Activated T-helper 1 cell treated with anti-CD3 and anti-CD28 coated beads, Interleukin-12 subunit alpha, Interleukin-12 subunit beta, Interleukin-2, Interleukin-4 antibody, amounts not matched to agents 30 ng/mL and 10 ng/mL and 1 ng/mL, durations not matched to agents 14 hours and 24 hours and 36 hours (primary cell): Measurements from ENCODE around the gene RNF6. TPM values are rescaled to one million over a fixed set of nuclear protein-coding genes. Genes with fewer than 3 reads are reported as not detected.
"Not testable (repeated sequence)": the region's sequence is repeated elsewhere in the genome, so short reads cannot be mapped to it uniquely, and the experiment has no call there.

Experiments
- DNase-seq: peaks from one replicate; pipeline ENCODE4 v3.0.0; 2021; ENCODE audit warnings: low spot score
- H3K27ac Mint-ChIP-seq: one replicate; pipeline ENCODE4 v1.8.0; 2021; ENCODE audit warnings: mild to moderate bottlenecking, mixed read lengths
- H3K27me3 Mint-ChIP-seq: one replicate; pipeline ENCODE4 v1.8.0; 2022; ENCODE audit warnings: mild to moderate bottlenecking, moderate library complexity, mixed read lengths; ENCODE audit not compliant: insufficient read depth
- H3K36me3 Mint-ChIP-seq: one replicate; pipeline ENCODE4 v1.8.0; 2021; ENCODE audit warnings: low read depth, mixed read lengths
- H3K4me1 Mint-ChIP-seq: one replicate; pipeline ENCODE4 v1.8.0; 2021; ENCODE audit warnings: low read depth, mixed read lengths
- H3K4me3 Mint-ChIP-seq: one replicate; pipeline ENCODE4 v1.8.0; 2021; ENCODE audit warnings: mild to moderate bottlenecking, moderate library complexity, mixed read lengths
- H3K9me3 Mint-ChIP-seq: one replicate; pipeline ENCODE4 v1.8.0; 2021; ENCODE audit warnings: mixed read lengths
- intact Hi-C: fragments of 100-400 bp; cut with micrococcal nuclease; formaldehyde crosslinking; loops from one replicate; pipeline ENCODE4 v1.15.1; 2024
- total RNA-seq: library from RNA; stranded (reverse); gene quantifications from 2 replicates; pipeline ENCODE4 v1.2.3, GENCODE V29; 2022

Gene RNF6
- total RNA-seq = 53.2 and 54.9 TPM in 2 replicates

DNA sequence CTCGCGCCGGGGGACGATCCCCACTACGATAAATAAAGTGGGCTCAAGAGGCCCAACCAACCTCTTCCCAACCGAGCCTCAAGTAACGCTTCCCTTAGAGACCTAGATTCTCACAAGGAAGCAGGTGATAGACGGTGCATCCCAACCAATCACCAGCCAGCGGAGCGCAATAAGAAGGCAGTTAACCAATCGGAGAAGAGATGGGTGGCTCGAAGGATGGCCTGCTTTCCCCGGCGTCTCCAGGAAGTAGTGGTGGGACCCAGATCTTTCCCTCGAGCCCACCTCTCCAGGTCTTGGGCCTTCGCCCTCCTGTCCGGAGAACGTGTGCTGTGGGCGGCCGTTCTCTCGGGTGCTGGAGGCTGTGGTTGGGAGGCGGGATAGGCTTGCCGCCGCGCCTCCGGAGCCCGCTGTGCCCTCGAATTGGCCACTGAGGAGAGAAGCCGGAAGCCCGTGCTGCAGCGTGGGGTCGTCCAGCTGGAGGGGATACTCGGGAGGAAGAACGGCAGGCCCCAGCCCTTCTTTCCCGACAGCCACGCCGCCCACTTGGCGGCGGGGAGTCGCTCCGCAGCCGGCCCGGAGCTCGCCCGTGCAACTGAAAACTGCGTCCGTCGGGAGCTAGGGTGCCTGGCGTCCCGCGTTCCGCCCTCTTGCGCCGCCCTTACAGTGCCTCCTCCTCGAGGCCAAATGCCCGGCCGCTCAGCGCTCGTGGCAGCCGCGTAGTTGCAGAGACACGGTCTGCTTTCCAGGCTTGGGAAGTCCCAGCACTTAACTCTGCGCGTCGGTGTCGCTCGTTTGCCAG, at the start of gene RNF6:
Gene RNF6 (minus strand): TSS at position 594 of the 799 bp plus-strand sequence. CDS start 2,665 bp downstream, outside the sequence.
- Mint-ChIP-seq H3K4me3 (peak within 1 kb of the TSS; percentile 99), H3K9me3 (no peaks in the 10 kb centered on the region), H3K27me3 (no peaks in the 10 kb centered on the region), H3K27ac (peak within 1 kb of the TSS; percentile 100), H3K4me1 (peaks cover 38% of the 10 kb centered on the region), H3K36me3 (peaks cover 23% of the 10 kb centered on the region)
- intact Hi-C loops = loop anchor here (1.0 to 10.0 kb wide), 8 partner anchors 31 to 1913 kb away; partner anchors contain the start of genes LNX2, MTIF3, NUP58 and PAN3
- DNase-seq = peak; percentile 83

- no peaks in the 10 kb centered on the region for H3K27me3 Mint-ChIP-seq
- H3K4me1 Mint-ChIP-seq = peaks cover 3% of the 10 kb centered on the region
- no peak overlapping the region for H3K27ac Mint-ChIP-seq
- no peaks in the 10 kb centered on the region for H3K36me3 Mint-ChIP-seq
- H3K4me3 Mint-ChIP-seq = no peak overlapping the region
- H3K9me3 Mint-ChIP-seq = no peaks in the 10 kb centered on the region
- intact Hi-C loops = no loop called here
- no peak for DNase-seq
These were observed 48.6 kb upstream of the RNF6 start for GRCh38 chr13:26270707-26271106.

- H3K9me3 Mint-ChIP-seq = no peaks in the 10 kb centered on the region
- no peaks in the 10 kb centered on the region for H3K27me3 Mint-ChIP-seq
- H3K4me3 Mint-ChIP-seq = no peak overlapping the region
- H3K36me3 Mint-ChIP-seq = peaks cover 2% of the 10 kb centered on the region
- intact Hi-C loops = no loop called here
- no peak for DNase-seq
- peaks cover 10% of the 10 kb centered on the region for H3K4me1 Mint-ChIP-seq
- H3K27ac Mint-ChIP-seq = no peak overlapping the region
These were observed 44.2 kb upstream of the RNF6 start for GRCh38 chr13:26266311-26266710.

DNA sequence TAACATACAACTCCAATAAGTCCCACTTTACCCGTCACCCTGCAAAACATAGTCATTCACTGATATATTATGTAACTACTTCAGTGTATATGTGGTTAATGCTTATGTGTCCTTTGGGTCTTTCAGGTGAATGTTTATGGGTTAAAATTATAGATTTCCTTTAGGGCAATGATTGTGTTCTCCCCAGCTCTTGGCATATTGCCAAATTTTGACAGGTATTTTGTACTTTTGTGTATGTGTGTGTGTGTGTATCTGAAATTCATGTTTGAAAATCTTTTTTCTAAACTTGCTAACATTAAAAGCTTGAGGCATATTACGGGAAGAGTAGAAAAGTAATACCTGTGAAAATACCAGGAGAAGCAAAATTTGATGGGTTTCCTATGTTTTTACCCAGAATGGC, 40.0 kb upstream of the RNF6 start:
- peaks cover 2% of the 10 kb centered on the region for H3K27me3 Mint-ChIP-seq
- no peak overlapping the region for H3K27ac Mint-ChIP-seq
- intact Hi-C loops = no loop called here
- peaks cover 10% of the 10 kb centered on the region for H3K4me1 Mint-ChIP-seq
- no peaks in the 10 kb centered on the region for H3K9me3 Mint-ChIP-seq
- no peak for DNase-seq
- peaks cover 2% of the 10 kb centered on the region for H3K36me3 Mint-ChIP-seq
- H3K4me3 Mint-ChIP-seq = no peak overlapping the region

- intact Hi-C loops = loop anchor here (5.0 to 10.0 kb wide), 3 partner anchors 135 to 975 kb away; partner anchors contain the start of gene MTMR6
- Mint-ChIP-seq H3K4me3 (no peak overlapping the region), H3K9me3 (no peaks in the 10 kb centered on the region), H3K27ac (no peak overlapping the region), H3K36me3 (peaks cover 4% of the 10 kb centered on the region), H3K27me3 (peaks cover 2% of the 10 kb centered on the region), H3K4me1 (peaks cover 19% of the 10 kb centered on the region)
- no peak for DNase-seq
These were observed 37.5 kb upstream of the RNF6 start for GRCh38 chr13:26259634-26260033.

DNA sequence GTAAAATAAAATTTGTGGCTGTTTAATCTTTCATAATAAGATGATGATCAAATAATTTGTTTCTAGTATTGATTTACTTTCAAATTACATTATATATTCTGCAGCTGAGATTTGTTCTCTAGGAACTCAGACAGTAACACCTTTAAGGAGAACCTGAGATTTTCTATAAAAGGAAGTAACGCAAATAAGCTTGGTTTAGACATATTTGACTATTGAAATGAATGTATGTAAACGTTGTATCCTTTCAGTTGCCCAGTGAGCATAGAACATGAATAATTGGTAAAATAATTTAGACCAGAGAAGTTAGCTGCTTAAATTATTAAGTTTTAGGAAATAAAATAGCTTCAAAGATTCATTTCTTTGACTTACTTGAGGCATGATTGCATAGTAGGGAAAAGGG, 34.9 kb upstream of the RNF6 start:
- Mint-ChIP-seq H3K4me3 (no peak overlapping the region), H3K9me3 (no peaks in the 10 kb centered on the region), H3K36me3 (peaks cover 3% of the 10 kb centered on the region), H3K27ac (no peak overlapping the region), H3K27me3 (peaks cover 2% of the 10 kb centered on the region), H3K4me1 (peaks cover 25% of the 10 kb centered on the region)
- no peak for DNase-seq
- intact Hi-C loops = loop anchor here (5.0 to 10.0 kb wide), 3 partner anchors 138 to 972 kb away; partner anchors contain the start of gene MTMR6

- intact Hi-C loops = loop anchor here (5.0 to 10.0 kb wide), 3 partner anchors 139 to 971 kb away; partner anchors contain the start of gene MTMR6
- H3K27me3 Mint-ChIP-seq = peaks cover 2% of the 10 kb centered on the region
- H3K36me3 Mint-ChIP-seq = peaks cover 3% of the 10 kb centered on the region
- peaks cover 25% of the 10 kb centered on the region for H3K4me1 Mint-ChIP-seq
- H3K27ac Mint-ChIP-seq = no peak overlapping the region
- no peaks in the 10 kb centered on the region for H3K9me3 Mint-ChIP-seq
- no peak for DNase-seq
- H3K4me3 Mint-ChIP-seq = peak overlapping the region; percentile 91
These were observed 33.7 kb upstream of the RNF6 start for GRCh38 chr13:26255691-26256277.

- peak overlapping the region; percentile 91 for H3K4me3 Mint-ChIP-seq
- no peaks in the 10 kb centered on the region for H3K9me3 Mint-ChIP-seq
- H3K4me1 Mint-ChIP-seq = peaks cover 25% of the 10 kb centered on the region
- H3K27ac Mint-ChIP-seq = peak overlapping the region; percentile 79
- peaks cover 2% of the 10 kb centered on the region for H3K27me3 Mint-ChIP-seq
- peaks cover 3% of the 10 kb centered on the region for H3K36me3 Mint-ChIP-seq
- DNase-seq = no peak
- intact Hi-C loops = loop anchor here (5.0 to 10.0 kb wide), 3 partner anchors 140 to 970 kb away; partner anchors contain the start of gene MTMR6
These were observed 33.0 kb upstream of the RNF6 start for GRCh38 chr13:26255115-26255514.

- Mint-ChIP-seq H3K27me3 (peaks cover 2% of the 10 kb centered on the region), H3K4me3 (peak overlapping the region; percentile 91), H3K27ac (peak overlapping the region; percentile 79), H3K4me1 (peaks cover 25% of the 10 kb centered on the region), H3K9me3 (no peaks in the 10 kb centered on the region), H3K36me3 (peaks cover 3% of the 10 kb centered on the region)
- peak; percentile 52 for DNase-seq
- intact Hi-C loops = loop anchor here (1.0 to 10.0 kb wide), 5 partner anchors 68 to 1368 kb away; partner anchors contain the start of genes LNX2, MTMR6 and POLR1D
These were observed 32.5 kb upstream of the RNF6 start for GRCh38 chr13:26254583-26255111.

DNA sequence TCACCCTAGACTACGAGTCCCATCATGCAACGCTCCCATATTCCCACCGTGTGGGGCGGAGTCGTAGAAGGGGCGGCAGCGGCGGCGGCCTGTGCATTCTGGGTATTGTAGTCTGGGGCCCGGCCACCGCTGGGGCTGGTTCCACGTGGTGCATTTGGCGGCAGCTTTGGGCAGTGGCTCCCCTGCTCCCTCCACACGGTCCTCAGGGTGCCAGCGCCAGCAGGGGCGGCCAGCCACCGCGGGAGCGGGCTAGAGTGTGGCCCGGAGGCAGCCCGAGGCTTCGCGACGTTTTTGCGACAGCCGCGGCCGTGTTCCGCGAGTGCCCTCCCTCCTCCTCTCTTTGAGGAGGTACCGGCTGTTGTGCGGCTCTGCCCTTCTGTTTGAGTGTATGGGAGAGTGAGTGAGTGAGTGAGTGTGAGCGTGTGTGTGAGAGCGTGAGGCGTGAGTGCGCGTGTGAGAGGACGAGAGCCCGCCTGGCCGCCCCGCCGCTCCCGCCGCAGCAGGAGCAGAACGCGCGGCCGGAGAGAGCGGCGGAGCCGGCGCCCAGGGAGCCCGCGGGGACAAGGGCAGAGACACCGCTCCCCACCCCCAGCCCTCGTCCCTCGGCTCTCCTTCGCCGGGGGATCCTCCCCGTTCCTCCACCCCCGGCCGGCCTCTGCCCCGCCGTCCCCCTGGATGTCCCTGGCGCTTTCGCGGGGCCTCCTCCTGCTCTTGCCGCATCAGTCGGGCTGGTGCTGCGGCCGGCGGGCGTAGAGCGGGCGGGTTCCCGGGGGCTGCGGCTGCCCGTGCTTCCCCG, 31.9 kb upstream of the RNF6 start, which contains the start of gene CDK8:
Gene CDK8 (plus strand): TSS at position 343 of the 796 bp plus-strand sequence. CDS start 513 bp downstream, outside the sequence.
- peak; percentile 80 for DNase-seq
- Mint-ChIP-seq H3K27me3 (peaks cover 2% of the 10 kb centered on the region), H3K27ac (peak within 1 kb of the TSS; percentile 88), H3K4me1 (peaks cover 25% of the 10 kb centered on the region), H3K36me3 (peaks cover 3% of the 10 kb centered on the region), H3K9me3 (no peaks in the 10 kb centered on the region), H3K4me3 (peak within 1 kb of the TSS; percentile 91)
- intact Hi-C loops = loop anchor here (1.0 to 10.0 kb wide), 6 partner anchors 33 to 1885 kb away; partner anchors contain the start of genes LNX2, MTMR6, PAN3 and POLR1D

- H3K27ac Mint-ChIP-seq = peak overlapping the region; percentile 88
- H3K4me3 Mint-ChIP-seq = peak overlapping the region; percentile 91
These were observed 31.2 kb upstream of the RNF6 start for GRCh38 chr13:26253262-26253786.

GRCh38 chr13:26252006-26252405, 29.9 kb upstream of the RNF6 start:
- not testable (repeated sequence) for H3K27me3 Mint-ChIP-seq, H3K36me3 Mint-ChIP-seq, H3K4me3 Mint-ChIP-seq, H3K9me3 Mint-ChIP-seq, H3K27ac Mint-ChIP-seq, DNase-seq
- H3K4me1 Mint-ChIP-seq = peaks cover 25% of the 10 kb centered on the region
- intact Hi-C loops = loop anchor here (2.0 to 10.0 kb wide), 4 partner anchors 143 to 1887 kb away; partner anchors contain the start of genes LNX2, MTMR6, PAN3 and POLR1D

More at GRCh38 chr13:26253262-26253786, 31.2 kb upstream of the RNF6 start:
- intact Hi-C loops = loop anchor here (1.0 to 10.0 kb wide), 5 partner anchors 32 to 1885 kb away; partner anchors contain the start of genes LNX2, MTMR6, PAN3 and POLR1D
- Mint-ChIP-seq H3K4me1 (peaks cover 25% of the 10 kb centered on the region), H3K36me3 (peaks cover 3% of the 10 kb centered on the region), H3K9me3 (no peaks in the 10 kb centered on the region), H3K27me3 (peaks cover under 1% of the 10 kb centered on the region)
- no peak for DNase-seq
